Spleen (tissue), 11 donors: ENCODE results near the gene PUM2. TPM values are rescaled to one million over a fixed set of nuclear protein-coding genes. Genes with fewer than 3 reads are reported as not detected.

Experiments used
- DNase-seq: peaks from one replicate; pipeline ENCODE4 v3.0.0-alpha.2; 2020
- H3K27ac ChIP-seq, 8 donors: fragments of 200-600 bp; sonication (generic) in 7 of 8; 1 replicate in 4 of 8; 2 replicates in 4 of 8; pipeline versions ENCODE4 v1.5.0 to v1.8.0; 2016 to 2021; ENCODE audit warnings: inconsistent platforms in 4 of 8, mild to moderate bottlenecking in 4 of 8, moderate library complexity in 1 of 8
- H3K27me3 ChIP-seq, 7 donors: fragments of 200-600 bp; sonication (generic) in 6 of 7; replicated peaks in 1 of 7; 1 replicate in 4 of 7; 2 replicates in 3 of 7; pipeline versions ENCODE4 v1.5.0 to v1.8.0; 2016 to 2021; ENCODE audit warnings: inconsistent platforms in 3 of 7, mild to moderate bottlenecking in 1 of 7
- H3K36me3 ChIP-seq, 6 donors: fragments of 200-600 bp; sonication (generic) in 5 of 6; 1 replicate in 4 of 6; 2 replicates in 2 of 6; pipeline versions ENCODE4 v1.5.0 to v1.8.0; 2016 to 2021; ENCODE audit warnings: inconsistent platforms in 2 of 6
- H3K4me1 ChIP-seq, 6 donors: fragments of 200-600 bp; sonication (generic) in 5 of 6; 1 replicate in 3 of 6; 2 replicates in 3 of 6; pipeline versions ENCODE4 v1.5.0 to v1.8.0; 2016 to 2021; ENCODE audit warnings: inconsistent platforms in 3 of 6
- H3K4me3 ChIP-seq, 8 donors: fragments of 200-600 bp; sonication (generic) in 7 of 8; 1 replicate in 4 of 8; 2 replicates in 4 of 8; pipeline versions ENCODE4 v1.5.0 to v1.8.0; 2016 to 2021; ENCODE audit warnings: inconsistent platforms in 4 of 8, mild to moderate bottlenecking in 4 of 8, moderate library complexity in 2 of 8
- H3K9me3 ChIP-seq, 8 donors: fragments of 200-600 bp; sonication (generic) in 7 of 8; 1 replicate in 4 of 8; 2 replicates in 4 of 8; pipeline versions ENCODE4 v1.5.0 to v1.8.0; 2016 to 2021; ENCODE audit warnings: inconsistent platforms in 4 of 8
- CTCF ChIP-seq, 11 experiments: fragments of 200-600 bp in 7 of 11; fragments of 450-650 bp in 4 of 11; sonication (generic) in 4 of 11; IDR thresholded peaks in 8 of 11; conservative IDR thresholded peaks in 3 of 11; 1 replicate in 7 of 11; 2 replicates in 4 of 11; pipeline versions ENCODE4 v1.4.0 to v1.8.0; 2016 to 2021; ENCODE audit warnings: antibody characterized with exemption in 11 of 11, inconsistent platforms in 4 of 11, mild to moderate bottlenecking in 1 of 11
- POLR2A ChIP-seq, 3 donors: fragments of 450-650 bp; IDR thresholded peaks; one replicate each; pipeline ENCODE4 v1.5.1; 2017; ENCODE audit warnings: antibody characterized with exemption in 3 of 3, mild to moderate bottlenecking in 1 of 3
- POLR2AphosphoS5 ChIP-seq, 3 donors: sonication (generic); formaldehyde crosslinking; IDR thresholded peaks; one replicate each; pipeline ENCODE4 v1.5.1; 2017; ENCODE audit warnings: antibody characterized with exemption in 3 of 3
- WGBS, 5 donors: extraction: QIAGEN DNeasy Blood & Tissue Kit in 3 of 5; methylation state at CpG; one replicate each; pipeline versions ENCODE4 v1.1.5 to v1.1.7; 2013 to 2018; 5-methylcytosine and 5-hydroxymethylcytosine counted together
- intact Hi-C: fragments of 100-400 bp; cut with DNase I; formaldehyde crosslinking; loops from one replicate; pipeline ENCODE4 v1.15.0; 2023; ENCODE audit warnings: low total_unique reads
- polyA plus RNA-seq, 3 donors: library from polyadenylated mRNA; stranded (reverse); fragments of 200-250 nt; gene quantifications; one replicate each; pipeline ENCODE4 v1.2.1, GENCODE V29; 2013
- total RNA-seq, 7 donors: library from RNA; depleted of rRNA in 3 of 7; stranded (reverse); fragments of >200 nt in 3 of 7; fragmentation: NEBNext Ultra II Directional in 4 of 7; extraction: Animal tissue kit (Norgen Biotek cat#: 25700) in 4 of 7; gene quantifications; one replicate each; pipeline versions ENCODE4 v1.1.0 to v1.2.1, GENCODE V29; 2016 to 2021
- donor health status: healthy with polysubstance abuse.
- donor health status: DM: no; HTN: no; CAD: no; lungs with moderate emphysema.
- donor health status: DM: no; HTN: no; CAD: no.
- donor health status: Bipolar disorder and iron deficiency.
- donor health status: healthy.
- donor health status: DM: no; HTN: no; CAD: no.
- donor health status: DM: yes; HTN: yes; CAD: no.

Gene PUM2
- total and polyA plus RNA-seq, 10 donors = 29.2 to 137 (median 91.0) TPM

- intact Hi-C loops = no loop called here
- peaks cover 0 to 66% (median 40%) of the 10 kb centered on the region in 7 donors for H3K27me3 ChIP-seq
- WGBS, 5 donors = 86 to 92% (median 88%) methylated on average over 10 of the region's 10 CpGs
- H3K4me3 ChIP-seq = no peak overlapping the region
- no peaks in the 10 kb centered on the region for H3K36me3 ChIP-seq
- TF ChIP-seq POLR2A (IDR thresholded peaks at IDR 0.05) = no peak
- TF ChIP-seq POLR2AphosphoS5 (IDR thresholded peaks at IDR 0.05) = no peak
- no peak for TF ChIP-seq CTCF (IDR thresholded peaks at IDR 0.05 in 8 of 11, conservative IDR thresholded peaks at IDR 0.05 in 3 of 11)
- no peak for DNase-seq
- H3K9me3 ChIP-seq = no peaks in the 10 kb centered on the region
- H3K27ac ChIP-seq = no peak overlapping the region
- peaks cover 1 to 32% (median 28%) of the 10 kb centered on the region in 6 donors for H3K4me1 ChIP-seq
Measured at GRCh38 chr2:20227894-20228505, 122.6 kb downstream of the PUM2 start.

GRCh38 chr2:20226152-20226545 lies 124.5 kb downstream of the PUM2 start:
- 84 to 95% (median 91%) methylated on average over 13 to 14 of the region's 14 CpGs for WGBS, 5 donors
- H3K27me3 ChIP-seq = peaks cover 0 to 77% (median 48%) of the 10 kb centered on the region in 7 donors
- intact Hi-C loops = no loop called here
- DNase-seq = no peak
- no peaks in the 10 kb centered on the region for H3K36me3 ChIP-seq
- no peak overlapping the region for H3K27ac ChIP-seq
- H3K9me3 ChIP-seq = no peaks in the 10 kb centered on the region
- no peak for TF ChIP-seq POLR2AphosphoS5 (IDR thresholded peaks at IDR 0.05)
- no peak for TF ChIP-seq CTCF (IDR thresholded peaks at IDR 0.05 in 8 of 11, conservative IDR thresholded peaks at IDR 0.05 in 3 of 11)
- H3K4me1 ChIP-seq = peaks cover 4 to 36% (median 29%) of the 10 kb centered on the region in 6 donors
- H3K4me3 ChIP-seq = peak overlapping the region in 2 of 8 donors; percentile 61 to 79

DNA sequence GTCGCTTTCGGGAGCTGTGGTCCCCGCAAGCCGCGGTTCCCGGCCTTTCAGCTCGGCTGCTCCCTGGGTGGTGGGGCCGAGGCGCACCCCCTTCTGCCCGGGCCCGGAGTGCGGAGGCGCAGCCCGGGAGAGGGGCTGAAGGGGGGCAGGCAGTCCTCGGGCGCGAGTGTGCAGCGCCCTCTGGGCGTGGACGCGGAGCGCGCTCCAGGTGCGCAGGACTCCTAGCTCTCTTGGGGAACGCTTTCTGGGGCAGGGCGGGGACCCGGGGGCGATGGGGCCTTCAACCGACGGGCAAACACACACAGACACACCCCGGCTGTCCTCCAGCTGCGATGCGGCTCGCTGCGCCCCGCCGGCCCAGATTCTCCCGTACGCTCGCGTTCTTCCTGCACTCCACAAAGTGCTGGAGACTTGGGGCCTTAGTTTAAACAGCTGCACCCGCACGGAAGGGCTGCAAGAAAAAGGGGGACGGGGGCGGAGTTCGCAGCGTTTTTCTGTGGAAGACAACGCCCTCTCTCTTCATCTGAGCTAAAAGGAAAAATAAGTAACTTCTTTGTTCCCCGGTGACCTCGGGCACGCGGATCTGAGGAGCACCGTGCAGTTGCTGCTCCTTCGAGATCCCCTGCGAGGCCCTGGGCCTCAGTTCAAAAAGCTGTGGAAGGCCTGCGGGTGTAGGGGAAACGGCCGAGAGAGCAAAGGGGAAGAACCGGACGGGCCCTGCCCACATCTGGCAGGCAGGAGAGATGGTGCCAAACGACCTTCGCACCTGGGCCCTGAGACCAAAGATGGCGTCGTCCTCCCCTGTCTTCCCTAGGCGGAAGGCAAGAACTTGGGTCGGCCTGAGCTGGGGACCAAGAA lies 125.1 kb downstream of the PUM2 start:
- Histone ChIP-seq H3K9me3 (no peaks in the 10 kb centered on the region), H3K27me3 (peaks cover 0 to 75% (median 48%) of the 10 kb centered on the region in 7 donors), H3K27ac (peak overlapping the region in 4 of 8 donors; percentile 33 to 59 (median 40)), H3K4me1 (peaks cover 4 to 36% (median 29%) of the 10 kb centered on the region in 6 donors), H3K4me3 (peak overlapping the region; percentile 41 to 79 (median 54)), H3K36me3 (no peaks in the 10 kb centered on the region)
- DNase-seq = peak; percentile 77
- TF ChIP-seq POLR2AphosphoS5 (IDR thresholded peaks at IDR 0.05) = peak in 1 of 3 donors; percentile 38
- TF ChIP-seq CTCF (IDR thresholded peaks at IDR 0.05 in 8 of 11, conservative IDR thresholded peaks at IDR 0.05 in 3 of 11) = peak in 6 of 11 experiments; percentile 34 to 60 (median 40)
- no peak for TF ChIP-seq POLR2A (IDR thresholded peaks at IDR 0.05)
- intact Hi-C loops = no loop called here
- 6 to 8% (median 6%) methylated on average over 32 to 66 of the region's 66 CpGs for WGBS, 5 donors
